Activated T-cell treated with anti-CD3 and anti-CD28 coated beads, Interleukin-2, amount 50 U/mL, for 48 hours (primary cell): ENCODE data around the gene SMG5.

Experiments used
- DNase-seq, 2 experiments: peaks; one replicate each; pipeline ENCODE4 v3.0.0-alpha.2; 2020

Gene SMG5

GRCh38 chr1:156213644-156213966, 69.0 kb downstream of the SMG5 start:
- DNase-seq: no peak

GRCh38 chr1:156212833-156213643, 69.6 kb downstream of the SMG5 start, which contains the start of gene PMF1:
TSS of gene PMF1 (plus strand) at chr1:156213007. CDS start at chr1:156213016, 9 bp downstream.
- peak; percentile 97 to 98 for DNase-seq

- no peak for DNase-seq
Observed at GRCh38 chr1:156212130-156212529, 70.5 kb downstream of the SMG5 start.

- DNase-seq: no peak
Observed at GRCh38 chr1:156211243-156211642, 71.4 kb downstream of the SMG5 start.

GRCh38 chr1:156204686-156205085, 77.9 kb downstream of the SMG5 start:
- DNase-seq: no peak

GRCh38 chr1:156203331-156203730, 79.3 kb downstream of the SMG5 start:
- no peak for DNase-seq

- DNase-seq: no peak
Observed at GRCh38 chr1:156200044-156200443, 82.6 kb downstream of the SMG5 start.
